T-helper 1 cell (primary cell): ENCODE results near the gene CFAP69.
"Not testable (repeated sequence)": the region's sequence is repeated elsewhere in the genome, so short reads cannot be mapped to it uniquely, and the experiment has no call there.

Source experiments
- DNase-seq, 5 donors: peaks; one replicate each; pipeline ENCODE4 v3.0.0-alpha.2; 2012 to 2020

The CFAP69 gene

DNA sequence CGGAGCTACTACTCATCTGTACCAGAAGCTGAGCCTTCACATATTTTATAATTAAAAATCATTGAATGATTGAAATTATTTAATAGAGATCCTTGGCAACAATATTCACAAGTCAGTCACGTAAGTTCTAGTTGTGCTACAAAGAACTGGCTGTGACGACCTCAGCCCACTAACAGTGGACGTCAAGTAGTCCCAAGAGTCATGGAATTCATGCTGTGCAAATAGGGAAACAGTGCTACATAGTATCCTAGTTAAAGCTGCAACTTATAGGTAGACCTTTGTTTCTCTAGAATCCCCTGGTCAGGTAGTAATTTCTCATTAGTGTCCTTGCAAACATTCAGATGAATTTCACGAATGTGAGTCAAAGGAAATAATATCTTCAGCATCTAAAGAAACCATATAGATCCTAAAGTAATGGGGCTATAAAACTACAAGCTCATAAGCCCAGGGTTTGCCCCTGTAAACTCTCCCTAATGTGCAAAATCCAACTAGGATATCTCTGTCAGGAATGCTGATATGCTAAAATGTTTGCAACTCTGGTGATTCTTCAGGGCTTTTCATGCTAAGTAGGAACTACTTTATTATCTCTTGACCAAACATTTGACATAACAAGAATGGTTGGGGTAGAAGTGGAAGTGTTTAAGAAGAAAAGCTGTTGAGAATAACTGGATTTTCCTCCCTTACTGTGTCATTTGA is 31.2 kb downstream of the CFAP69 start:
- no peak for DNase-seq

GRCh38 chr7:90288154-90288553 is 43.2 kb downstream of the CFAP69 start:
- DNase-seq, result no peak

GRCh38 chr7:90290244-90291113 is 45.5 kb downstream of the CFAP69 start:
- DNase-seq, result no peak

- DNase-seq, result peak in 1 of 5 donors; percentile 8
Observed at GRCh38 chr7:90298145-90299038, 53.4 kb downstream of the CFAP69 start.

- no peak for DNase-seq
Observed at GRCh38 chr7:90303241-90303640, 58.3 kb downstream of the CFAP69 start.

GRCh38 chr7:90309872-90310271 is 64.9 kb downstream of the CFAP69 start:
- DNase-seq, result no peak

GRCh38 chr7:90311175-90311574 is 66.2 kb downstream of the CFAP69 start:
- DNase-seq, result no peak

DNA sequence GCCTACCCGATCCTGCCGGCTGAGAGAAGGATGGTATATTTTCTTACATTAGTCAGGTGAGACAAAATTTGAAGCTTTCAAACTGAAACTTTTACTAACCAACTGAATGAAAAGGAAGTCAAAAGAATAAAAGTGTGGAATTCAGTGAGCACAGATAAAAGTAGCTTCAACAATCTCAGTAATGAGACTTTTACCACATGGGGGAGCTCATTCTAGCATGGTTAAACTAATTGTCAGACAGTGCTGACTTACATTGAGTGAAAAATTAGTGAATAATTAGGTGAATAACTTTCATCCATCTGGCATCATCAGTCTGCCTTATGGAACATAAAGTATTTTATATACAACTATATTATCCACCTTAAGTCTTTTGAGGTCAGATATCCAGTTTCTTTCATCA is 67.8 kb downstream of the CFAP69 start:
- DNase-seq, result no peak

DNA sequence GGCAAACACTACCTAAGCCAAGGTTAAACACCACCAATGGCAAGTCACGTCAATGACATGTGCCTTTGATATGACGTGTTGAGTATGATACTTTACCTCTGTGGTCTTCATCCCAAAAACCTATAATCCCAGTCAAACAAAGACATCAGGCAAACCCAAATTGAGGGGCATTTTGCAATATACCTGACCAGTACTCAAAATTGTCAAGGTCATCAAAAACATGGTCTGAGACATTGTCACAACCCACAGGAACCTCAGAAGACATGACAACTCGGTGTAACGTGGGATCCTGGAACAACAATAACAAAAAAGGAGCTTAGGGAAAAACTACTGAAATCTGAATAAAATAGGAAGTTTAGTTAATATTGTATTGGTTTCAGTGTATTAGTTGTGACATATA is 68.9 kb downstream of the CFAP69 start:
- no peak for DNase-seq

- no peak for DNase-seq
Observed at GRCh38 chr7:90320014-90320413, 75.0 kb downstream of the CFAP69 start.

DNA sequence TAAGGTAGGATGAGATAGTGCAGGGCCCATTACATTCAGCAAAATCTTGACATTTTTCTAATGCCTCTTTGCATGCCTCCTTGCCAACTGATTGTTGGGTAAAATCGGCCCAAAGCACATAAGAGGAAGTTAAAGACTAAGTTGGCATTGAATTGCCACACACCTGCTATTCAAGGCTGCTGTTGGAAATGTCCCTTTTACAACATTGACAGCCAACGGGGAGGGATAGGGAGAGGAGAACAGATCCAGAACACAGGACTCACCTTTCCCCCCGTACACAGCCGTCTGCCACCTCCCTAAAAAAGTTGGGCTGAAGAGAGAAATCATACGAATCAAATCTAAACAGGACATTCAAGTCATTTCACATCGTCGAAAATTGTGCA is 75.4 kb downstream of the CFAP69 start:
- DNase-seq, result no peak

DNA sequence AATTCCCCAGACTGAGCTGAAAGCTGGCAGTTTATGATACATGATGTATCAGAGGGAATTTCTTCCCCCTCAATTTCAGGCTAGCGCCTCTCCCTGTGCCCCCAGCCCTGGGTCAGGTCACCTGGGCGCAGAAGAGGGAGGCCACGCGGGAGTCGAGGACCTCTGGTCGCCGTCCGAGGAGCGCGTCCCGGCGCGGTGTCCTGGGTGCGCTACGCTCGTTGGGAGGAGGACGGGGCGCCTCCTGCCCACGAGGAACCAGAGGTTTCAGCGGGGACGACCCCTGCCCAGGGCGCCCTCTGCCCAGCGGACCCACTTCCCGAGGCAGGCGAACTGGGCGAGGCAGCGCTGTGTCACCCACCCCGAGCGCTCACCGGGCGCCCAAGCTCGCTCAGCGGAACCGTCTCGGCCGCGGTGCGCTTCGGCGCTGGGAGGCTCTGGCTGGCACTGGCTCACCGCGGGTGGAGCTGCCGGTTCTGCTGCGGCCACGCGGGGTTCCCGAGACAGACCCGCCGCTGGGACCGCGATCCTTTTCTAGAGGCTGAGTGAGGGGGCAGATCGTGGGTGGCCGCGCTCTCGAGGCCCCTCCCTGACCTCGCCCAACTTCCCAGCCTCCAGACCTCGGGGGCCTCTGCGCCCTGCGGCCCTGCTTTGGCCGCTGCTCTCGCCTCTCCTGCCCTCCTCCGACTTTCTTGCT is 76.0 kb downstream of the CFAP69 start, which contains the start of gene FAM237B:
Gene FAM237B (minus strand): TSS at position 504 of the 694 bp plus-strand sequence. CDS start 1,556 bp downstream, outside the sequence.
- no peak for DNase-seq

DNA sequence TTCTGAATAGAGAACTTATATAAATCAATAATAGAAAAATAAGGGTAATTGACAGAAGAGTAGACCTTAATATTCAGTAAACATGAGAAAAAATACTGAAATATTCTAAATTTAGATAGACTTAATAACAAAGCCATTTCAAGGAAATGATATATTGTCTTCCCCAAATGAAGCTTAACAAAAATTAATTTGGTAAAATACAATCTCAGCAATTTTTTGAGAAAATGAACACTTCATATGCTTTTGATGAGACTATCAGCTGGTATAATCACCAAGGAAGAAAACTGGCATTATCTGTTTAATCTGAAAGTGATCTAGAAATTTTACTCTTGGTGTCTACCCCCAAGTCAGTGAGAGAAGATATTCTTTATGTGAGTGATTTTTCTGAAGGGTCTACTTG is 77.9 kb downstream of the CFAP69 start:
- no peak for DNase-seq

DNA sequence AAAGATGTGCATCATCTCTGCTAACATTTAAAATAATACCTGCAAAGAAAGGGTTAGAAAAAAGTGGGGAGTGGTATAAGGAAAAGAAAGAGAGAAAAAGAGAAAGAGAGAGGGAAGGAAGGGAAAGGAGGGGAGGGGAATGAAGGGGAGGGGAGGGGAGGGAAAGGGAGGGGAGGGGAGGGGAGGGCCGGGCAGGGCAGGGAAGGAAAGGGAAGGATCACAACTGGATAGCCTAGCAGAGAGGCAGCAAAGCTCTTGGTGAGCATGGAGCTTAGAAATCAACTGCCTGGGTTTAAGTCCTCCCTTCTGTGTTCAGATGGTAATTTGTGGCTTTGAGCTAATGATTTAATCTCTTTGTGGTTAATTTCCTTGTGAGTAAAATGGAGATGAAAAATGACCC is 81.5 kb downstream of the CFAP69 start:
- no peak for DNase-seq

- DNase-seq, result no peak
Observed at GRCh38 chr7:90334193-90334843, 89.3 kb downstream of the CFAP69 start.

DNA sequence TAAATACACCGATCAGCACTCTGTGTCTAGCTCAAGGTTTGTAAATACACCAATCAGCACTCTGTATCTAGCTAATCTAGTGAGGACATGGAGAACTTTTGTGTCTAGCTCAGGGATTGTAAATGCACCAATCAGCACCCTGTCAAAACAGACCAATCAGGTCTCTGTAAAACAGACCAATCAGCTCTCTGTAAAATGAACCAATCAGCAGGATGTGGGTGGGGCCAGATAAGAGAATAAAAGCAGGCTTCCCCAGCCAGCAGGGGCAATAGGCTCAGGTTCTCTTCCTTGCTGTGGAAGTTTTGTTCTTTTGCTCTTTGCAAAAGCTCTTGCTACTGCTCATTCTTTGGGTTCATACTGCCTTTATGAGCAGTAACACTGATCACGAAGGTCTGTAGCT is 90.0 kb downstream of the CFAP69 start:
- not testable (repeated sequence) for DNase-seq

- no peak for DNase-seq
Observed at GRCh38 chr7:90337106-90337505, 92.1 kb downstream of the CFAP69 start.

DNA sequence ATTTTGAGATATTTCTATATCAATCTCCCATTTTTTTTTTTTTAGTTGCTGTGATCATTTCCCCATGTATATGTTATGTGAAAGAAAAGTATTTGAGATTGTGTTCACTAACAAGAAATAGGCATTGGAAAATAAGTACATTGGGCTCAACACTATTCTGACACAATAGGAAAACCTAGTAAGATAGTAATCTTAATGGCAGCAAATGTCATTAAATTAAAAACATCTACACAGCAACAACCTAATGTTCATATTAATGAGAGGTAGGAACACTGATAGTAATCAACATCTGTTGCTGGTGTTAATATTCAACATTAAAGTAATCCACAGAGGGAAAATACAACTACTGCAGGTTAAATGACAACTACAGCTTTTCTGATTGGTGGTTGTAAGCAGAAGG is 100.0 kb downstream of the CFAP69 start:
- no peak for DNase-seq

DNA sequence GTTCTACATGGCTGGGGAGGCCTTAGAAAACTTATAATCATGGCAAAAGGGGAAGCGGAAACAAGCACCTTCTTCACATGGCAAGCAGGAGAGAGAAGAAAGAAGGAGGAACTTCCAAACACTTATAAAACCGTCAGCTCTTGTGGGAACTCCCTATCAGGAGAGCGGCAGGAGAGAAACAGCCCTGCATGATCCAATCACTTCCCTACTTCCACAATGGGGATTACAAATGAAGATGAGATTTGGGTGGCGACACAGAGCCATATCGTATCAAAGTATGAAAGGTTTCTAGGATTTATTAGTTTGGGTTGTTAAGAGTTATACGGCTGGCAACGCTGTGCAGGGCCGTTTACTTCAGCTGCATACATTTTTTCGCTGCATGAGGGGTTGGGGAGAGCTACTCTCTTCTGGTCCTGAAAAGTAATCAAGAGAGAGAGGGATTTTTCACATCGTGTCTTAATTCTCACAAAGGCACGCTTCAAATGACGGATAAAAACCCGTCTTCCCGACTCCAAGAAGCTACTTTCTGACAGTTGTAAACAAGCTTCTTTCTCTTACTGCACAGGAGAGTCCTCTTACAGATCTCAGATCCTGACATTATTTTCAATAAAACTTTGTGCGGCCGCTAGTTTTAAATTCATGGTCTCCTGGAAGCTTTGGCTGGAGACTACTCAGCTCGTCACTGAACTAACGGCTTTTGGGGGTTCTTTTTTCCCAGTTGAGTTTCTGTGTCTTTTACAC is 100.8 kb downstream of the CFAP69 start:
- no peak for DNase-seq

GRCh38 chr7:90346336-90347125 is 101.6 kb downstream of the CFAP69 start, which contains the start of gene GTPBP10:
Gene GTPBP10 (plus strand): TSS chr7:90346716. CDS start chr7:90346742, 26 bp downstream.
- peak; percentile 87 to 97 (median 92) for DNase-seq
